Skin of body (tissue), 2 donors: Measurements from ENCODE around the gene ARID3C. TPM values are rescaled to one million over a fixed set of nuclear protein-coding genes. Genes with fewer than 3 reads are reported as not detected.

Source experiments
- DNase-seq: peaks from one replicate; lab custom pipeline; 2025; lab: John Stamatoyannopoulos, UW
- total RNA-seq: library from RNA; depleted of rRNA; stranded (reverse); fragments of >200 nt; gene quantifications from one replicate; pipeline ENCODE4 v1.2.3, GENCODE V29; 2014

Gene ARID3C
- total RNA-seq, 1 donor from 2014 or later: not detected

GRCh38 chr9:34599546-34599945 is 29.3 kb downstream of the ARID3C start:
- no peak for DNase-seq

GRCh38 chr9:34594177-34594576 is 34.7 kb downstream of the ARID3C start:
- DNase-seq: no peak

DNA sequence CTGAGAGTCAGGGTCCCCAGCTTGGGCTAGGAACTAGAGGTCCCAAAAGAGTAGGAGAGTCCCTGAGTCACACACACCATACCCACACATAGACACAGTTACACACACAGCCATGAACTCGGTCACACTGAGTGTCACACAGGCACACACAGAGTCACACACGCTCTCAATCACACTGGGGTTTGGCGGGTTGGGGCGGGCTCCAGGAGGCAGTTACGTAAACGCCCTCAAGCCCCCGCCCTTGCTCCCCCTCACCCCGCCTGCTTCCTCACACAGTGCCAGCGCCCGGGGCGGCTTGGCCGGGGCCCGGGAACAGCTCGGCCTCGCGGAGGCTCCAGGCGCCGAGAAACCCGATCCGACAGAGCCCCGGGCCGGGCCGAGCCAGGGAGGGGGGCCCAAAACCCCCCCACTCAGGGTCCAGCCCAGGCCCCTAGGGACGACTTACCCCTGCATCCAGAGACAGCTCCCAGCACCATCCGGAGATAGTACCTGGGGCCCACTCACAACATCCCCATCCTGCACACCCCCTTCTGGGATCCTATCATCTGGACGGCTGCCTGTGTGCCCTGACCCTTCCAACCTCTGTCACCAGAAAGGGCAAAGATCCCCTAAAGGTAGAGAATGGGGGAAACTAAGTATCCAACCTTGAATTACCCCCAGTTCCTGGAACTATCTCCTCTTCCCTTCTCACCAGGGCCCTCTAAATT is 35.8 kb downstream of the ARID3C start:
- DNase-seq: peak; percentile 47

DNA sequence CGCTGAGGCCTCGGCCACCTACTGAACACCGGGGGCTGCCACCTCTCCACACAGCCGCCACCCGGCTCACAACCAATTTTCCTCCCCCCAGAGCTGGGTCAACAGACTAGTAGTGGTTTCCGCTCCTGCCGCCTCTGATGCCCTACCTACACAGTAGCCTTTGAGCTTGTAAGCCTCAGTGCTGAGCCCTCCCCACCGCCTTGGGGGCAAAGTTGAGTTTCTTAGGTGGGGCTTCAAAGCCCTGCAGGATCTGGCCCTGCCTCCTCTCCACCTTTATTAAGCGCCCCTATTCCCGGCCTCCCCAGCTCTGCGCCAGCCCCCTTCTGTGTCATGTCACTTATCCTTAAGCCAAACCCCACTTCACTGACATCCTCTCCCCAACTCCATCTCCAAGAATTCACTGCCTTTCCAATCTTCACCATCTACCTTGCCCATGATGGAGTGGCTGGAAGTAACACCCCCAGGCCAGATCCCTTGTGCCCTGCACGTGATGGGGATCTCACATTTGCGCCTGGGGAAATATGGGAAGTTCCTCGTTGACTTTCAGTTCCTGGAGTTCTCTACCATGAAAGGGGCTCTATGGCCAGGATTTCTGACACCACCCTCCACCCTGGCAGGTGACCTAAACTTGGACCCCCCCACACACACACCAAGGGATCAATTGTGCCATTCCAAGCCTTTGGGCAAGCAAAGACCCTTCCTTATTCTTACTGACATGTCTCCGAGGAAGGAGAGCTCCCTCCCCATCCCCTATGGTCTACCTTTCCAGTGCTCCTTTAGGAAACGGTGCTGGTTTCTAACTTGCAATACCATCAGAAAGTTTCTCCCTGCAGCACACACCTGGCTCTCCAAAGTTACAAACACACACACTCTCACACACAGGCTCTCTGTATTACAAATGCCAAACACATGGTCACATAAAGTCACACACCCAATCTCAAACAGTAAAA is 36.7 kb downstream of the ARID3C start:
- DNase-seq: no peak

DNA sequence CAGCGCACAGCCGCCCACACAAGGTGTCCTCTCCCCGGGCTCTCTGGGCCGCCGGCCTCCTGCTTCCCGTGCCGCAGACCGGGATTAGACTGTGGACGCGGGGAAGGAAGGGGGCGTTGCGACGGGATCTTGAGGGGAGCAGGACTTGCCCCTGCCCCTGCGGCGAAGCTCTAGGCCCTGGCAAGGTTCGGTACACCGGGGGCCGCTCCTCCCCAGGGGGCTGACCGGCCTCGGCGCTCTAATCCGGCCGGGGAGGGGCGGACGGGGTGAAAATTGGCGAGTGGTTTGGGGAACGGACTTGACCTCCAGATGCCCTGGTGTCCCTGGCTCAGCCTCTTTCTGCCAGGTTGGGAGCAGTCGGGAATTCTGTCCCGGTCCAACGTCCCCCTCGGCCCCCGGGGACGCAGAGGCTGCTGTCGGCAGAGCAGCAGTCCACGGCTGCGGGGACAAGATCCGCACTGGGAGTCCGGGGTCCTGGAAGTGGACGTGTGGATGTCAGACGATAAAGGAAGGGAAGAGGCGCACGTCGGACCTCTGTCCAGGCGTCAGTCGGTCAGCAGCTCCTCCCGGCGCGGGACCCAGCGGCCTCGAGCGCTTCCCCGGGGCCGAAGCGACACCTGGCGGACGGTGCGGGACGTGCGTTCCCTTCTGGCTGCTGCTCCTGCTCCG is 37.5 kb downstream of the ARID3C start:
- peak; percentile 72 for DNase-seq

DNA sequence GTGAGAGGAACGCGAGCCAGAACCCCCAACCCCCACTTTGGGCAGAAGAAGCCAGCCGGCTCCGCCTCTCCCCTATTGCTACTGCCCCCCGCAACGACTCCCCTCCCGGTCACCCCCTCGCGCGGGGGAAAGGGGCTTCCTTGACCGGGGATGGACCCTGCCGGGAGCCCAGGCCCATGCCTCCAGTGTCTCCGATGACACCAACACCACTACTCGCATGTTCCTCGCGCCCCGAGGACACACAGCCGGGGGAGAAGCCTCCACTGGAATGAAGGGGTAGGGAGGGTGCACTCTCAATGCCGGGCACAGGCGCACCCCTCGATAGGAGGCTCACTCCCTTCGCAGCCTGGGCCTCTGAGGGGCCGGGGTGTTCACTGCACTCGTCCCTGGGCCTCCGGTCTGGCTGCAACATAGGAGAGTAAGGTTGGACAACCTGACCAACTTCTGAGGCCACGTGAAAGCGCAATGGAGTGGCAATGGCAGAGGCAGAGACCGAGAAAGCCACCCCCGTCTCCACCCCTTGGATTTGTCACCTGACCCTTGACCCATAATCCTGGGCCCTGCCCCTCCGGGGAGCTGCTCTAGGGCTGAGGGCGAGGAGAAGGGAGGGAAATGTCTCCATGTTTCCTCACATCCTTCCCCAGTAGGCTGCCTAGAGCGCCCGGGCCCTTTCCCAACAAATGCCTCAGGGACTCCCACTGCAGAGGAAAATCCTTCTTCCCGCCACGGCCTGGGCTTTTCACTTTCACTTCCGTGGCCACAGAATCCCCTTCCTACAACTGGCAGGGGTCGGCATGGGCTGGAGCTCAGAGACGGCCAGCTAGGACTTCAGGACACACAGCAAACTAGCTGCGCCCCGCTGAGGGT is 38.3 kb downstream of the ARID3C start:
- DNase-seq: no peak

DNA sequence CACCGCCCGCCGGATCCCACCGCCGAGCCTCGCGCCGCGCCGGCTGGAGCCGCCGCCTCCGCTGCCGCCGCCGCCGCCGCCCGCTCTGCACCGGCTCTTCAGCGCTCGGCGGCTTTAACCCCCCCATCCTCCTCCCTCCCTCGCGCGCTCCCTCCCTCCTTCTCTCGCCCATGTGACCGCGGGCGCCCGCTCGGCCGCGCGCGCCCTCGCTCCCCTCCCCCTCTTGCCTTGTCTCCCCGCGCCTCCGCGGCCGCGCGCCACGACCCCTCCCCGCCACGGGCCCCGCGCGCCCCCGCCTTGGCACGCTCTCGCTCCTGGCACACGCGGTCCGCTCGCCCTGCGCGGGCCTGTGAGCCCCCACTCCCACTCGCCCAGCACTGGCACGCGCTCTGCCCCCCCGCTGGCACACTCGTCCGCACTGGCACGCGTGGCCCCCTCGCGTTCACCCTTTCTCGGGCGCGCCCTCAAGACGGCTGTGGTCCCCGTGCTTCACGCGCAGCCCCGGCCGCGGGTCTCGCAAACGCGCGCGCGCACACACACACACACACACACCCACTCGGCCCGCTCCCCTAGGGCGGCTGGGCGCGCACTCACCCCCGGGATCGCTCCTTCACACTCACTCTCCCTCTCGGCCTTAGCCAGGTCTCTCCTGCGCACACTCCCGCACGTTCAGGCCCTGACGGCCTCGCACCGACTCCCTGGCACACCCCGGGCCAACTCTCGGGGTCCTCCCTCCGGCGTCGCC is 39.1 kb downstream of the ARID3C start, which contains the start of gene CNTFR:
Gene CNTFR (minus strand): TSS at position 89 of the 745 bp plus-strand sequence. CDS start 20,743 bp downstream, outside the sequence.
- DNase-seq: peak; percentile 38

DNA sequence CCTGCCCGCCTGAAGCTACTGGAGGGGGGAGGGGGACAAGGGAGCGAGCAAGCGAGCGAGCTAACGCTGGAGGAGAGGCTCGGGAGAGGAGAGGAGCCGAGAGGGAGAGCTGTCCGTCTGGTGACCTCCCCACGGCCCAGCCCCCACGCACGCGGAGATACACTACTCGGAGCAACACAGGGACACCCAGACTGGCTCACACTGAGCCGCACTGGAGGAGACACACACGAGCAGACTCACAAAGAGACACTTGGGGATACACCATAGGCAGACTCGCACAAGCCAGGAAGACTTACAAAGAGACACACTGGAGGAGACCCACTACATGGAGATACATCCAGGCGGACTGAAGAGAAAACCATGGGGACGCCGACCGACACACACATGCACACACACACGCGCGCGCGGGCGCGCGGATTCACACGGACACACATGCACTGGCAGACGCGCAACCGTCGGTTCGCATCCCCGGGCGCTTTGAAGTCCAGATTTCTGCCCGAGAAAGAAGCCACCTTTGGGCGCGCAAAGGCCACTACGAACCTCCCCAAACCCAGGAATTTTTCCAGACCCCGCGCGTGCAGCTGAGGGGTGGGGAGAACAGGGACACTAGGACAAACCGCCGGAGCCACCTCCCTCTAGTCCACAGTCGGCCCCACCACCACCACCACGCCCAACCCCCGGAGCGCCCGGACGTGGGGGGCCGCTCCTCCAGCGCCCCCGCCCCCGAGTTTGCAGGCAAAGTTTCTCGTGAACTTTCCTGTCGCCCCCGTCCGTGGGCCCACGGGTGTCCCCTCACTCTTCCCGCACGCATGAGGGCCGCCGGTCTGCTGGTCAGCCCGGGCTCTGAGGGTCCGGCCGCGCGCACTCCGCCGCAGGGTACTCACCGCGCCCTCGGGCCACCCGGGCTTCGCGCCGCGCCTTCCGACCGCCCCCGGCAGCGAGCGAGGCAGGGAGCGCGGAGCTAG is 39.9 kb downstream of the ARID3C start:
- peak; percentile 27 for DNase-seq

GRCh38 chr9:34587271-34587670 is 41.6 kb downstream of the ARID3C start:
- DNase-seq: no peak

GRCh38 chr9:34585946-34586669 is 42.8 kb downstream of the ARID3C start:
- no peak for DNase-seq

GRCh38 chr9:34584970-34585369 is 43.9 kb downstream of the ARID3C start:
- DNase-seq: no peak

GRCh38 chr9:34582787-34583186 is 46.1 kb downstream of the ARID3C start:
- DNase-seq: no peak

- DNase-seq: no peak
Observed at GRCh38 chr9:34581318-34581717, 47.5 kb downstream of the ARID3C start.

- no peak for DNase-seq
Observed at GRCh38 chr9:34580358-34580757, 48.5 kb downstream of the ARID3C start.

- DNase-seq: no peak
Observed at GRCh38 chr9:34579808-34580163, 49.1 kb downstream of the ARID3C start.

DNA sequence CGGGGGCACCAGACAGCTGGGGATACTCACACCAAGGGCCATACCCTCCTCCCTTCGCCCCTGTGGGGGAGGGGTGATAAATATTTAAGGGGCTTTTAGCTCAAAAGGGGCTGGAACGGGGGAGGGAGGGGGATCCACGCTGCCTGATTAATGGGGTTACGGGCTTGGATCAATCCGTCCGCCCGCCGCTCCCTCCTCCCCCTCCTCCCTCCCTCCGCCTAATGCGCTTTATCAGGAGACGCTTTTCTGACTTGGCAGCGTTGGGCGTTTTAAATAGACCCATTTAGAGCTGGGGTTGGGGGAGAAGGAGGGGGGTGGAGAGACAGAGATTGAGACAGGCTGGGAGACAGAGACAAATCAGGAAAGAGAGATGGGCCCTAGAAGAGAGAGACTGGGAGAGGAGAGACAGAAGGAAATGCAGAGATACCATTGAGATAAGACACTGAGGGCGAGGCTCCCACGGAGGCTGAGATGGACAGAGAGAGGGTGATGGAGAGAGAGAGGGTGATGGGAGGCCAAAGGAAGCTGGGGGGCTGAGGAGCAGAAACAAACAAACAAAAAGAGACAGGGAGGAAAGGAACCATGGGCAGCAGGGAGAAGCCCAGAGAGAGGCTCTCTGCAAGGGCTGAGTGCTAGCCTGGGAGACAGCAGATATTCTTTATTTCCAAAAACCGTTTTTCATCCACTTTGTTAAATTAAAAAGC is 49.6 kb downstream of the ARID3C start:
- DNase-seq: no peak

GRCh38 chr9:34578241-34579103 is 50.4 kb downstream of the ARID3C start:
- peak; percentile 67 for DNase-seq
